Caco-2 (cell line): Measurements from ENCODE around the gene ZNF609. TPM values are rescaled to one million over a fixed set of nuclear protein-coding genes. Genes with fewer than 3 reads are reported as not detected.

Experiments
- BruUV-seq: library from RNA; stranded (reverse); fragments of 400-500 nt; replicated peaks from 2 replicates; lab custom pipeline; 2021; lab: Mats Ljungman, UMichigan
- CTCF ChIA-PET: fragments of 300-600 bp; sonication (Branson Sonifier 250); formaldehyde crosslinking; loops from one replicate; lab custom pipeline; 2022; ENCODE audit warnings: antibody characterized with exemption; lab: Charles Lee
- POLR2A ChIA-PET: fragments of 300-600 bp; sonication (Branson Sonifier 250); formaldehyde crosslinking; loops from one replicate; lab custom pipeline; 2022; ENCODE audit warnings: antibody characterized with exemption; lab: Charles Lee
- DNase-seq, 2 experiments: peaks; one replicate each; pipeline versions ENCODE4 v3.0.0 to v3.0.0-alpha.2; 2020 to 2022
- H3K27me3 ChIP-seq: replicated peaks from 2 replicates; pipeline ENCODE4 v1.6.0; 2011; ENCODE audit warnings: low read length; ENCODE audit not compliant: control insufficient read depth, insufficient read depth
- H3K36me3 ChIP-seq: 2 replicates; pipeline ENCODE4 v1.5.1; 2011; ENCODE audit warnings: low read length; ENCODE audit not compliant: control insufficient read depth, insufficient read depth
- H3K4me1 ChIP-seq: fragments of 250-450 bp; sonication (Bioruptor Pico); 2 replicates; pipeline ENCODE4 v1.5.1; 2020; ENCODE audit warnings: mild to moderate bottlenecking
- H3K4me3 ChIP-seq: 2 replicates; pipeline ENCODE4 v1.5.1; 2011; ENCODE audit warnings: low read depth, mild to moderate bottlenecking, control low read depth, low read length
- H3K9me3 ChIP-seq: fragments of 250-450 bp; sonication (Bioruptor Pico); 2 replicates; pipeline ENCODE4 v1.5.1; 2020; ENCODE audit warnings: mild to moderate bottlenecking, moderate library complexity
- H3K27ac Mint-ChIP-seq: one replicate; pipeline ENCODE4 v1.8.0; 2022; ENCODE audit warnings: mixed read lengths; ENCODE audit not compliant: unreplicated experiment
- H3K27me3 Mint-ChIP-seq: one replicate; pipeline ENCODE4 v1.8.0; 2022; ENCODE audit warnings: mixed read lengths; ENCODE audit not compliant: insufficient read depth, unreplicated experiment
- H3K36me3 Mint-ChIP-seq: one replicate; pipeline ENCODE4 v1.8.0; 2022; ENCODE audit warnings: mild to moderate bottlenecking, mixed read lengths; ENCODE audit not compliant: insufficient read depth, unreplicated experiment
- H3K4me1 Mint-ChIP-seq: one replicate; pipeline ENCODE4 v1.8.0; 2022; ENCODE audit warnings: low read depth, mixed read lengths; ENCODE audit not compliant: unreplicated experiment
- H3K4me3 Mint-ChIP-seq: one replicate; pipeline ENCODE4 v1.8.0; 2022; ENCODE audit warnings: mild to moderate bottlenecking, moderate library complexity, mixed read lengths; ENCODE audit not compliant: unreplicated experiment
- H3K9me3 Mint-ChIP-seq: one replicate; pipeline ENCODE4 v1.8.0; 2022; ENCODE audit warnings: mixed read lengths; ENCODE audit not compliant: unreplicated experiment
- CTCF ChIP-seq, 2 experiments: fragments of 200-600 bp in 1 of 2; IDR thresholded peaks; 1 replicate in 1 of 2; 2 replicates in 1 of 2; pipeline versions ENCODE4 v1.5.1 to v1.8.0; 2011 to 2022; ENCODE audit warnings: antibody characterized with exemption in 1 of 2, control low read depth in 1 of 2, inconsistent platforms in 1 of 2, low read depth in 1 of 2, low read length in 1 of 2, mild to moderate bottlenecking in 1 of 2, moderate library complexity in 1 of 2; ENCODE audit not compliant: insufficient read depth in 1 of 2, severe bottlenecking in 1 of 2, unreplicated experiment in 1 of 2
- intact Hi-C: fragments of 100-400 bp; cut with micrococcal nuclease; formaldehyde crosslinking; loops from one replicate; pipeline ENCODE4 v1.10.0; 2022; ENCODE audit not compliant: unreplicated experiment
- total RNA-seq: library from RNA; stranded (reverse); gene quantifications from 2 replicates; pipeline ENCODE4 v1.2.3, GENCODE V29; 2022

Gene ZNF609
- total RNA-seq, 1 experiment from 2014 or later = 30.1 TPM

GRCh38 chr15:64596701-64597476, 136.5 kb downstream of the ZNF609 start:
- Histone ChIP-seq H3K4me3 (no peak overlapping the region), H3K36me3 (no peaks in the 10 kb centered on the region), H3K9me3 (no peaks in the 10 kb centered on the region), H3K27me3 (no peaks in the 10 kb centered on the region), H3K4me1 (peaks cover 28% of the 10 kb centered on the region)
- H3K4me3 Mint-ChIP-seq = no peak overlapping the region
- H3K27ac Mint-ChIP-seq = no peak overlapping the region
- H3K4me1 Mint-ChIP-seq = peaks cover 33% of the 10 kb centered on the region
- H3K36me3 Mint-ChIP-seq = no peaks in the 10 kb centered on the region
- no peak for TF ChIP-seq CTCF (IDR thresholded peaks at IDR 0.05; ENCODE audit: insufficient read depth in 1 of 2, low read depth in 1 of 2, low read length in 1 of 2, severe bottlenecking in 1 of 2, unreplicated experiment in 1 of 2)
- no peaks in the 10 kb centered on the region for H3K9me3 Mint-ChIP-seq
- intact Hi-C loops = no loop called here
- H3K27me3 Mint-ChIP-seq = no peaks in the 10 kb centered on the region
- ChIA-PET POLR2A (interaction anchor here (0.6 kb wide), 1 partner anchor 8 kb away, joined by 3 read pairs; no protein-coding TSS in a partner anchor), CTCF (no interaction called here)
- DNase-seq = no peak
- no TSS peak for BruUV-seq

GRCh38 chr15:64597477-64597822, 137.1 kb downstream of the ZNF609 start:
- Histone ChIP-seq H3K4me1 (peaks cover 28% of the 10 kb centered on the region), H3K36me3 (no peaks in the 10 kb centered on the region), H3K27me3 (no peaks in the 10 kb centered on the region), H3K9me3 (no peaks in the 10 kb centered on the region), H3K4me3 (no peak overlapping the region)
- BruUV-seq = no TSS peak
- H3K4me3 Mint-ChIP-seq = no peak overlapping the region
- intact Hi-C loops = no loop called here
- H3K27me3 Mint-ChIP-seq = no peaks in the 10 kb centered on the region
- POLR2A ChIA-PET = no interaction called here
- CTCF ChIA-PET = no interaction called here
- H3K9me3 Mint-ChIP-seq = no peaks in the 10 kb centered on the region
- no peaks in the 10 kb centered on the region for H3K36me3 Mint-ChIP-seq
- H3K27ac Mint-ChIP-seq = no peak overlapping the region
- no peak for TF ChIP-seq CTCF (IDR thresholded peaks at IDR 0.05; ENCODE audit: insufficient read depth in 1 of 2, low read depth in 1 of 2, low read length in 1 of 2, severe bottlenecking in 1 of 2, unreplicated experiment in 1 of 2)
- no peak for DNase-seq
- peaks cover 38% of the 10 kb centered on the region for H3K4me1 Mint-ChIP-seq

- Histone ChIP-seq H3K27me3 (no peaks in the 10 kb centered on the region), H3K4me1 (peaks cover 23% of the 10 kb centered on the region), H3K36me3 (no peaks in the 10 kb centered on the region), H3K9me3 (no peaks in the 10 kb centered on the region), H3K4me3 (no peak overlapping the region)
- ChIA-PET CTCF (interaction anchor here (0.6 to 1.0 kb wide), 2 partner anchors 36 to 109 kb away, joined by 3 read pairs; no protein-coding TSS in a partner anchor), POLR2A (no interaction called here)
- Mint-ChIP-seq H3K27me3 (no peaks in the 10 kb centered on the region), H3K9me3 (no peaks in the 10 kb centered on the region), H3K4me1 (peaks cover 32% of the 10 kb centered on the region), H3K4me3 (no peak overlapping the region), H3K36me3 (no peaks in the 10 kb centered on the region), H3K27ac (peak overlapping the region; percentile 25)
- BruUV-seq = no TSS peak
- no peak for TF ChIP-seq CTCF (IDR thresholded peaks at IDR 0.05; ENCODE audit: insufficient read depth in 1 of 2, low read depth in 1 of 2, low read length in 1 of 2, severe bottlenecking in 1 of 2, unreplicated experiment in 1 of 2)
- intact Hi-C loops = loop anchor here (2.0 kb wide), 1 partner anchor 36 kb away; no protein-coding TSS in a partner anchor
- no peak for DNase-seq
Measured at GRCh38 chr15:64599226-64599625, 138.8 kb downstream of the ZNF609 start.
